Measurements from ENCODE around the gene EPB41L5.
"Not testable (repeated sequence)": the region's sequence is repeated elsewhere in the genome, so short reads cannot be mapped to it uniquely, and the experiment has no call there.

The EPB41L5 gene

GRCh38 chr2:120029672-120030640 lies 17.1 kb downstream of the EPB41L5 start:
- no peak for FAIRE-seq

GRCh38 chr2:120032297-120032696 lies 19.4 kb downstream of the EPB41L5 start:
- FAIRE-seq: no peak

- FAIRE-seq: no peak
Observed at GRCh38 chr2:120034027-120034426, 21.1 kb downstream of the EPB41L5 start.

GRCh38 chr2:120034621-120035020 lies 21.7 kb downstream of the EPB41L5 start:
- no peak for FAIRE-seq

- FAIRE-seq: no peak
Observed at GRCh38 chr2:120036145-120036544, 23.3 kb downstream of the EPB41L5 start.

GRCh38 chr2:120037995-120038541 lies 25.2 kb downstream of the EPB41L5 start:
- no peak for FAIRE-seq

GRCh38 chr2:120042359-120042758 lies 29.5 kb downstream of the EPB41L5 start:
- no peak for FAIRE-seq

GRCh38 chr2:120044336-120044735 lies 31.5 kb downstream of the EPB41L5 start:
- FAIRE-seq: no peak

GRCh38 chr2:120045775-120046174 lies 32.9 kb downstream of the EPB41L5 start:
- not testable (repeated sequence) for FAIRE-seq

- not testable (repeated sequence) for FAIRE-seq
Observed at GRCh38 chr2:120046252-120046651, 33.4 kb downstream of the EPB41L5 start.

- no peak for FAIRE-seq
Observed at GRCh38 chr2:120052597-120052996, 39.7 kb downstream of the EPB41L5 start.

- FAIRE-seq: no peak
Observed at GRCh38 chr2:120053891-120054290, 41.0 kb downstream of the EPB41L5 start.

GRCh38 chr2:120059483-120059882 lies 46.6 kb downstream of the EPB41L5 start:
- no peak for FAIRE-seq

- no peak for FAIRE-seq
Observed at GRCh38 chr2:120060088-120060623, 47.3 kb downstream of the EPB41L5 start.

- FAIRE-seq: peak; percentile 8
Observed at GRCh38 chr2:120064664-120065063, 51.8 kb downstream of the EPB41L5 start.

- FAIRE-seq: no peak
Observed at GRCh38 chr2:120066800-120067547, 54.1 kb downstream of the EPB41L5 start.

GRCh38 chr2:120068040-120068658 lies 55.3 kb downstream of the EPB41L5 start:
- FAIRE-seq: not testable (repeated sequence)

- FAIRE-seq: peak; percentile 54
Observed at GRCh38 chr2:120075545-120075944, 62.7 kb downstream of the EPB41L5 start.

GRCh38 chr2:120077896-120078295 lies 65.0 kb downstream of the EPB41L5 start:
- FAIRE-seq: no peak

GRCh38 chr2:120079647-120080046 lies 66.8 kb downstream of the EPB41L5 start:
- no peak for FAIRE-seq

GRCh38 chr2:120091436-120091835 lies 78.6 kb downstream of the EPB41L5 start:
- no peak for FAIRE-seq

- FAIRE-seq: no peak
Observed at GRCh38 chr2:120094795-120095194, 81.9 kb downstream of the EPB41L5 start.

GRCh38 chr2:120100627-120101026 lies 87.8 kb downstream of the EPB41L5 start:
- no peak for FAIRE-seq
